Liver (tissue), 9 donors: ENCODE results near the gene FOSL2. TPM values are rescaled to one million over a fixed set of nuclear protein-coding genes. Genes with fewer than 3 reads are reported as not detected.

Source experiments
- DNase-seq: peaks from one replicate; pipeline ENCODE4 v3.0.0-alpha.2; 2017; ENCODE audit warnings: low spot score
- H3K27ac ChIP-seq, 2 donors: one replicate each; pipeline ENCODE4 v1.7.0; 2013; ENCODE audit warnings: inconsistent platforms in 2 of 2, low read length in 2 of 2, control low read depth in 1 of 2, low read depth in 1 of 2, mild to moderate bottlenecking in 1 of 2
- H3K27me3 ChIP-seq, 4 donors: one replicate each; pipeline versions ENCODE4 v1.6.1 to v1.7.0; 2013; ENCODE audit warnings: low read length in 3 of 4, inconsistent platforms in 1 of 4, mild to moderate bottlenecking in 1 of 4, moderate library complexity in 1 of 4; ENCODE audit not compliant: control insufficient read depth in 4 of 4, insufficient read depth in 4 of 4
- H3K36me3 ChIP-seq, 4 donors: one replicate each; pipeline versions ENCODE4 v1.6.1 to v1.7.0; 2013; ENCODE audit warnings: low read length in 3 of 4, mild to moderate bottlenecking in 3 of 4, low read depth in 1 of 4, moderate library complexity in 1 of 4; ENCODE audit not compliant: control insufficient read depth in 4 of 4, insufficient read depth in 3 of 4
- H3K4me1 ChIP-seq, 4 donors: one replicate each; pipeline versions ENCODE4 v1.6.1 to v1.7.0; 2013; ENCODE audit warnings: low read length in 3 of 4, mild to moderate bottlenecking in 3 of 4, moderate library complexity in 1 of 4; ENCODE audit not compliant: control insufficient read depth in 4 of 4, insufficient read depth in 4 of 4
- H3K4me3 ChIP-seq, 3 donors: one replicate each; pipeline versions ENCODE4 v1.6.1 to v1.7.0; 2013; ENCODE audit warnings: low read length in 3 of 3, control low read depth in 1 of 3, low read depth in 1 of 3, mild to moderate bottlenecking in 1 of 3
- H3K9ac ChIP-seq, 2 donors: one replicate each; pipeline ENCODE4 v1.7.0; 2013; ENCODE audit warnings: low read length in 2 of 2, mild to moderate bottlenecking in 2 of 2, moderate library complexity in 2 of 2, control low read depth in 1 of 2, low read depth in 1 of 2
- H3K9me3 ChIP-seq, 4 donors: one replicate each; pipeline versions ENCODE4 v1.6.1 to v1.7.0; 2013; ENCODE audit warnings: low read length in 3 of 4; ENCODE audit not compliant: control insufficient read depth in 4 of 4
- CTCF ChIP-seq: fragments of 150-350 bp; IDR thresholded peaks from 2 replicates; pipeline ENCODE4 v1.5.1; 2017; ENCODE audit warnings: improper control_type of control experiment, low read depth, low read length; ENCODE audit not compliant: missing input control
- EGR1 ChIP-seq, 2 donors: IDR thresholded peaks; 2 replicates each; pipeline ENCODE4 v1.6.1; 2016 to 2018; ENCODE audit warnings: antibody characterized with exemption in 2 of 2, low read depth in 2 of 2
- FOXA1 ChIP-seq: IDR thresholded peaks from 2 replicates; pipeline ENCODE4 v1.6.1; 2016; ENCODE audit warnings: antibody characterized with exemption
- FOXA2 ChIP-seq: IDR thresholded peaks from 2 replicates; pipeline ENCODE4 v1.6.1; 2016; ENCODE audit warnings: antibody characterized with exemption
- HNF4A ChIP-seq, 2 donors: conservative IDR thresholded peaks; 2 replicates each; pipeline ENCODE4 v1.6.1; 2016; ENCODE audit warnings: antibody characterized with exemption in 2 of 2, mild to moderate bottlenecking in 2 of 2
- NR2F2 ChIP-seq: IDR thresholded peaks from 2 replicates; pipeline ENCODE4 v1.6.1; 2016; ENCODE audit warnings: antibody characterized with exemption
- RXRA ChIP-seq, 2 donors: IDR thresholded peaks; 2 replicates each; pipeline ENCODE4 v1.6.1; 2017 to 2018; ENCODE audit warnings: antibody characterized with exemption in 2 of 2, mild to moderate bottlenecking in 1 of 2
- TAF1 ChIP-seq: conservative IDR thresholded peaks from 2 replicates; pipeline ENCODE4 v1.6.1; 2016; ENCODE audit warnings: antibody characterized with exemption, mild to moderate bottlenecking
- YY1 ChIP-seq: IDR thresholded peaks from 2 replicates; pipeline ENCODE4 v1.6.1; 2016; ENCODE audit warnings: antibody characterized with exemption, mild to moderate bottlenecking
- WGBS: extraction: QIAGEN DNeasy Blood & Tissue Kit; methylation state at CpG from one replicate; pipeline ENCODE4 v1.1.7; 2013; 5-methylcytosine and 5-hydroxymethylcytosine counted together
- polyA plus RNA-seq, 2 donors: library from polyadenylated mRNA; stranded (reverse) in 1 of 2; unstranded in 1 of 2; fragments of 200-250 nt in 1 of 2; fragments of >200 nt in 1 of 2; fragmentation: Nextera tagmentation in 1 of 2; extraction: Ambion mirVana in 1 of 2; gene quantifications; one replicate each; pipeline versions ENCODE4 v1.2.1 to v1.2.3, GENCODE V29; 2013 to 2015
- total RNA-seq, 2 donors: library from RNA; depleted of rRNA; stranded (reverse); fragments of >200 nt; gene quantifications; one replicate each; pipeline ENCODE4 v1.2.3, GENCODE V29; 2014
- TF ChIP-seq, protein P1 (sequence below): IDR thresholded peaks from 2 replicates; pipeline ENCODE4 v1.6.1; 2016; ENCODE audit warnings: antibody characterized with exemption, mild to moderate bottlenecking
- TF ChIP-seq, protein P2 (sequence below): IDR thresholded peaks from 2 replicates; pipeline ENCODE4 v1.6.1; 2016; ENCODE audit warnings: antibody characterized with exemption
- donor health status: healthy.
- donor health status: healthy.
- donor health status: healthy.
- donor health status: healthy.
- donor health status: healthy.

Gene FOSL2
- total and polyA plus RNA-seq, 4 donors: 1.9 to 10.7 (median 2.6) TPM

- H3K27me3 ChIP-seq: no peaks in the 10 kb centered on the region
- H3K4me1 ChIP-seq: peaks cover 16 to 28% (median 22%) of the 10 kb centered on the region in 4 donors
- no peak overlapping the region for H3K9ac ChIP-seq
- TF ChIP-seq YY1 (no peak), RXRA (IDR thresholded peaks at IDR 0.05) (no peak), FOXA1 (no peak), FOXA2 (no peak), TAF1 (no peak)
- TF ChIP-seq, protein P1, sequence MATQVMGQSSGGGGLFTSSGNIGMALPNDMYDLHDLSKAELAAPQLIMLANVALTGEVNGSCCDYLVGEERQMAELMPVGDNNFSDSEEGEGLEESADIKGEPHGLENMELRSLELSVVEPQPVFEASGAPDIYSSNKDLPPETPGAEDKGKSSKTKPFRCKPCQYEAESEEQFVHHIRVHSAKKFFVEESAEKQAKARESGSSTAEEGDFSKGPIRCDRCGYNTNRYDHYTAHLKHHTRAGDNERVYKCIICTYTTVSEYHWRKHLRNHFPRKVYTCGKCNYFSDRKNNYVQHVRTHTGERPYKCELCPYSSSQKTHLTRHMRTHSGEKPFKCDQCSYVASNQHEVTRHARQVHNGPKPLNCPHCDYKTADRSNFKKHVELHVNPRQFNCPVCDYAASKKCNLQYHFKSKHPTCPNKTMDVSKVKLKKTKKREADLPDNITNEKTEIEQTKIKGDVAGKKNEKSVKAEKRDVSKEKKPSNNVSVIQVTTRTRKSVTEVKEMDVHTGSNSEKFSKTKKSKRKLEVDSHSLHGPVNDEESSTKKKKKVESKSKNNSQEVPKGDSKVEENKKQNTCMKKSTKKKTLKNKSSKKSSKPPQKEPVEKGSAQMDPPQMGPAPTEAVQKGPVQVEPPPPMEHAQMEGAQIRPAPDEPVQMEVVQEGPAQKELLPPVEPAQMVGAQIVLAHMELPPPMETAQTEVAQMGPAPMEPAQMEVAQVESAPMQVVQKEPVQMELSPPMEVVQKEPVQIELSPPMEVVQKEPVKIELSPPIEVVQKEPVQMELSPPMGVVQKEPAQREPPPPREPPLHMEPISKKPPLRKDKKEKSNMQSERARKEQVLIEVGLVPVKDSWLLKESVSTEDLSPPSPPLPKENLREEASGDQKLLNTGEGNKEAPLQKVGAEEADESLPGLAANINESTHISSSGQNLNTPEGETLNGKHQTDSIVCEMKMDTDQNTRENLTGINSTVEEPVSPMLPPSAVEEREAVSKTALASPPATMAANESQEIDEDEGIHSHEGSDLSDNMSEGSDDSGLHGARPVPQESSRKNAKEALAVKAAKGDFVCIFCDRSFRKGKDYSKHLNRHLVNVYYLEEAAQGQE: no peak
- H3K36me3 ChIP-seq: peaks cover 15 to 91% (median 56%) of the 10 kb centered on the region in 4 donors
- no peak overlapping the region for H3K4me3 ChIP-seq
- 84% methylated on average over 16 of the region's 16 CpGs for WGBS
- H3K27ac ChIP-seq: peak overlapping the region; percentile 18 to 27
- no peaks in the 10 kb centered on the region for H3K9me3 ChIP-seq
- no peak for DNase-seq
Measured at GRCh38 chr2:28406276-28407096, 13.8 kb downstream of the FOSL2 start.

- Histone ChIP-seq H3K9me3 (no peaks in the 10 kb centered on the region), H3K4me1 (peaks cover 16 to 28% (median 22%) of the 10 kb centered on the region in 4 donors), H3K27ac (peak overlapping the region; percentile 18 to 27), H3K4me3 (no peak overlapping the region), H3K36me3 (peaks cover 23 to 92% (median 63%) of the 10 kb centered on the region in 4 donors), H3K9ac (no peak overlapping the region), H3K27me3 (no peaks in the 10 kb centered on the region)
- peak; percentile 47 for TF ChIP-seq NR2F2
- no peak for TF ChIP-seq FOXA1
- WGBS: 81% methylated on average over 8 of the region's 8 CpGs
- DNase-seq: no peak
Measured at GRCh38 chr2:28407131-28407975, 14.7 kb downstream of the FOSL2 start.

GRCh38 chr2:28407976-28408690 lies 15.5 kb downstream of the FOSL2 start:
- Histone ChIP-seq H3K36me3 (peaks cover 30 to 92% (median 71%) of the 10 kb centered on the region in 4 donors), H3K9ac (no peak overlapping the region), H3K9me3 (no peaks in the 10 kb centered on the region), H3K4me1 (peaks cover 16 to 28% (median 22%) of the 10 kb centered on the region in 4 donors), H3K4me3 (no peak overlapping the region), H3K27ac (peak overlapping the region; percentile 5 to 32), H3K27me3 (no peaks in the 10 kb centered on the region)
- WGBS: 78% methylated on average over 5 of the region's 5 CpGs
- no peak for DNase-seq
- TF ChIP-seq HNF4A (conservative IDR thresholded peaks at IDR 0.05): peak; percentile 90 to 92
- peak in 1 of 2 donors; percentile 16 for TF ChIP-seq EGR1 (IDR thresholded peaks at IDR 0.05; ENCODE audit: low read depth in 2 of 2)
- TF ChIP-seq, protein P1: peak; percentile 96
- TF ChIP-seq, protein P2, sequence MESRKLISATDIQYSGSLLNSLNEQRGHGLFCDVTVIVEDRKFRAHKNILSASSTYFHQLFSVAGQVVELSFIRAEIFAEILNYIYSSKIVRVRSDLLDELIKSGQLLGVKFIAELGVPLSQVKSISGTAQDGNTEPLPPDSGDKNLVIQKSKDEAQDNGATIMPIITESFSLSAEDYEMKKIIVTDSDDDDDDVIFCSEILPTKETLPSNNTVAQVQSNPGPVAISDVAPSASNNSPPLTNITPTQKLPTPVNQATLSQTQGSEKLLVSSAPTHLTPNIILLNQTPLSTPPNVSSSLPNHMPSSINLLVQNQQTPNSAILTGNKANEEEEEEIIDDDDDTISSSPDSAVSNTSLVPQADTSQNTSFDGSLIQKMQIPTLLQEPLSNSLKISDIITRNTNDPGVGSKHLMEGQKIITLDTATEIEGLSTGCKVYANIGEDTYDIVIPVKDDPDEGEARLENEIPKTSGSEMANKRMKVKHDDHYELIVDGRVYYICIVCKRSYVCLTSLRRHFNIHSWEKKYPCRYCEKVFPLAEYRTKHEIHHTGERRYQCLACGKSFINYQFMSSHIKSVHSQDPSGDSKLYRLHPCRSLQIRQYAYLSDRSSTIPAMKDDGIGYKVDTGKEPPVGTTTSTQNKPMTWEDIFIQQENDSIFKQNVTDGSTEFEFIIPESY: no peak
- no peak for TF ChIP-seq TAF1
- TF ChIP-seq CTCF: no peak
- TF ChIP-seq FOXA2: peak; percentile 46
- TF ChIP-seq YY1: peak; percentile 70
